Measurements from ENCODE around the gene ZNF469. TPM values are rescaled to one million over a fixed set of nuclear protein-coding genes. Genes with fewer than 3 reads are reported as not detected.

Gene ZNF469
- total and polyA plus RNA-seq, 2 of the 13 experiments (the other 11 are each of a cell fraction or from before 2014, with no cell fraction given), result not detected

GRCh38 chr16:88424587-88425235, 42.0 kb downstream of the ZNF469 start (continued):
- TF ChIP-seq ZHX2 (IDR thresholded peaks at IDR 0.05; ENCODE audit: low read depth), result no peak
- no peak for TF ChIP-seq ZHX2 (CRISPR knock-in tag; IDR thresholded peaks at IDR 0.05; ENCODE audit: borderline replicate concordance)

- ChIA-PET CTCF (ENCODE audit: low intra/inter-chr PET ratio, low total read pairs) (no interaction called here), POLR2A (no interaction called here)
- Histone ChIP-seq H3K9ac (ENCODE audit: insufficient read depth, low read depth, low read length) (no peak overlapping the region), H3K79me2 (ENCODE audit: insufficient read depth, low read length) (no peaks in the 10 kb centered on the region), H3K4me3 (replicated peaks in 1 of 3; ENCODE audit: insufficient read depth in 1 of 3, low read depth in 2 of 3, low read length in 3 of 3) (no peak overlapping the region), H3K27me3 (ENCODE audit: control insufficient read depth in 1 of 2, insufficient read depth in 2 of 2, low read length in 2 of 2) (peaks cover 49 to 83% of the 10 kb centered on the region in 2 experiments), H2AFZ (ENCODE audit: low read length) (no peak overlapping the region), H3K4me1 (ENCODE audit: insufficient read depth, low read length) (no peaks in the 10 kb centered on the region), H3K9me3 (ENCODE audit: low read length) (no peaks in the 10 kb centered on the region), H3K4me2 (ENCODE audit: low read depth, low read length) (no peak overlapping the region), H4K20me1 (ENCODE audit: insufficient read depth, low read length) (peaks cover 5% of the 10 kb centered on the region; the same call in 1 of the 2 replicates), H3K27ac (ENCODE audit: extremely low read length, insufficient read depth, low read length) (no peak overlapping the region), H3K36me3 (replicated peaks in 1 of 2; ENCODE audit: control insufficient read depth in 1 of 2, insufficient read depth in 2 of 2, low read length in 2 of 2) (no peaks in the 10 kb centered on the region)
- no peak for TF ChIP-seq ZMYM4 (CRISPR knock-in tag; IDR thresholded peaks at IDR 0.05)
- peak; percentile 97 for TF ChIP-seq ZNF768 (CRISPR knock-in tag; IDR thresholded peaks at IDR 0.05)
- 32% methylated on average over 3 of the region's 13 CpGs for WGBS (ENCODE audit: low lambda C conversion rate)
- in situ Hi-C loops (cut with HindIII; ENCODE audit: extremely low pct_ligation_motif_present, low pct_unique_long_range_greater_than_20kb), result no loop called here
- no peak for ATAC-seq
- no peak for DNase-seq (ENCODE audit: low spot score)
- BruUV-seq (replicated peaks), result no TSS peak
- intact Hi-C loops (cut with micrococcal nuclease; ENCODE audit: unreplicated experiment), result no loop called here
- no peak for FAIRE-seq
Measured at GRCh38 chr16:88426018-88426417, 43.3 kb downstream of the ZNF469 start.
